Measurements from ENCODE around the gene MED9.

Gene MED9

GRCh38 chr17:17503566-17504130 lies 26.8 kb downstream of the MED9 start:
- DNase-seq (ENCODE audit: low read depth in 2 of 3, low spot score in 2 of 3): no peak

DNA sequence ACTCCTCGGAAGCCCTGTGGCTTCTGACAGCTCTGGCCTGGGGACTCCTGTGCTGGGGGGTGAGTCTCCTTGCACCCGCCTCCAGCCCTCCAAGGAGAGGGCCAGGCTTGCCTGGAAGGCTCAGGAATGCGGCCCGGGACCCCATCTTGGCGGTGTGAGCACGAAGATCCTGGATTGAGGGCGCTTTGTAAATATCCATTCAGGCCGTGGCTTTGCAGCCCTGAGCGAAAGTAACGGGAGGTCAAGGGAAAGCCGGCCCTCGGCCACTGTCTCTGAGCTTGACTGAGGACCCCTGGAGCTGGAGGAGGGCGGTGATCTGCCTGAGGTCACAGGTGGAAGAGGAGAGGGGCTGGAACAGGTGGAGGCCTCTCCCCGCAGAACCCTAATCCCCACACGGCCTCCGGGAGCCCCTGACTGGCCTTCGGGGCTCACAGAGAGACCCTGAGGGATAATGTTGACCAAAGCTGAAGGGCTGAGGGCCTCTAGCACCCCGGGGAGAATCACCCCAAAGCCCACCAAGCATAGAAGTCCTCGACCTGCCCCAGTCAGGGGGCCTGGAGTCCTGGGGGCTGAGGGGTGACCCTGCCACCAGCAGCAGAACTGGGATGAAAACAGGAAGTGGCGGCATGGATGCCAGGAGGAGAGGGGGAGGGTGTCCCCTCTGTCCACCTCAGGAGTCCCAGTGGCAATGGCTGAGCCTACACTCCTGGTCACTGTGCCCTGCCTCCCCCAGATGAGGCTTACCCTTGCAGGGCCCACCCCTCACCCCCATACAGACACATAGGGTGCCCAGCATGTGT lies 27.7 kb downstream of the MED9 start:
- no peak for DNase-seq (ENCODE audit: low read depth in 2 of 3, low spot score in 2 of 3)

GRCh38 chr17:17505151-17505550 lies 28.4 kb downstream of the MED9 start:
- no peak for DNase-seq (ENCODE audit: low read depth in 2 of 3, low spot score in 2 of 3)

GRCh38 chr17:17505610-17506171 lies 28.9 kb downstream of the MED9 start:
- no peak for DNase-seq (ENCODE audit: low read depth in 2 of 3, low spot score in 2 of 3)

DNA sequence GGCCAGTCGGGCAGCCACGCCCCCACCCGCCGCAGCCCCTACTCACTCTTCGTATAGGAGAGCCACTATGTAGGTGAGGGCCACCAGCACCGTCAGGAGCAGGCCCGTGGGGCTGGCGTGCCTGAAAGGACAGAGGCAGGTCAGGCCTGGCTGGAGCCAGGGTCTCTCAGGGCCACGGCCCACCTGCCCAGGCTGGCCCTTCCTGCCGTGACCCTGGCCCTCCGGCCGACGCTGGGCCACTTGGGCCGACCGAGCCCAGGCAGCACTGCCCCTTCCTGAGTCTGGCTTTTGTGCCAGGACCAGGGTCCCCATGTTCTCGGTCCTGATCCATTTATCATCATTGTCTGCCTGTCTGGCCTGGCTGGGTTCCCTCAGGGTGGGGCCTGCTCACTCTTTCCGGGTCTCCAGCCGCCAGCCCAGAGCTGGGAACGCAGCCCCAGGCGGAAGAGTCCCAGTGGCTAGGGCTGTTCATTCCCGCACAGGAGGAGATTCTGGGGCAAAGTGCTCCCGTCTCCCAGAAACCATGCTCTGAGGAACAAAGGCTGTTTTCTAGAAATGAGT lies 29.5 kb downstream of the MED9 start:
- DNase-seq (ENCODE audit: low read depth in 2 of 3, low spot score in 2 of 3): no peak

- DNase-seq (ENCODE audit: low read depth in 2 of 3, low spot score in 2 of 3): no peak
Observed at GRCh38 chr17:17506893-17507464, 30.2 kb downstream of the MED9 start.

DNA sequence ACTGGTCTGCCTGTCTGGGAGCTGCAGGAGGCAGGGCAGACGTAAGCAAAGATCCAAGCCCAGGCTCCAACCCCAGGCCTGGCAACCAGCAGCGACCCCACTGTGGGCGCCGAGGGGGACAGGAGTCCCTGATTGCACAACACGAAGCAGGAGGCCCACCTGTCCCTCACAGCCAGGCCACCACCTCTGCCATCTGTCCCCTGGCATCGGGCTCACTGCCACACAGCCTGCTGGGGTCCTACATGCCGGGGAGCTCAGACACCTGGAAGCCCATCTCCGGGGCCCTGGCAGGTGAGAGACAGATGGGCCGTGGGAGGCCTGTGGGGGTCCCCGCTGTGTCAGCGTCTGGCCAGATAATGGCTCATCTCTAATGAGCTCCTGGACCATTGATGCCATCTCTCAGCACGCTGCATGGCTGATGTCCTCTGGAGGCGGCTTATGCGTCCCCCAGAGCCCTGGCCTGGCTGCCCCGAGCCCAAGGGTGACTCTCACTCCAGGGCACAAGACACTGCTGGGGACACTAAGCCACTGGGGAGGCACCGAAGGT lies 30.7 kb downstream of the MED9 start:
- no peak for DNase-seq (ENCODE audit: low read depth in 2 of 3, low spot score in 2 of 3)

DNA sequence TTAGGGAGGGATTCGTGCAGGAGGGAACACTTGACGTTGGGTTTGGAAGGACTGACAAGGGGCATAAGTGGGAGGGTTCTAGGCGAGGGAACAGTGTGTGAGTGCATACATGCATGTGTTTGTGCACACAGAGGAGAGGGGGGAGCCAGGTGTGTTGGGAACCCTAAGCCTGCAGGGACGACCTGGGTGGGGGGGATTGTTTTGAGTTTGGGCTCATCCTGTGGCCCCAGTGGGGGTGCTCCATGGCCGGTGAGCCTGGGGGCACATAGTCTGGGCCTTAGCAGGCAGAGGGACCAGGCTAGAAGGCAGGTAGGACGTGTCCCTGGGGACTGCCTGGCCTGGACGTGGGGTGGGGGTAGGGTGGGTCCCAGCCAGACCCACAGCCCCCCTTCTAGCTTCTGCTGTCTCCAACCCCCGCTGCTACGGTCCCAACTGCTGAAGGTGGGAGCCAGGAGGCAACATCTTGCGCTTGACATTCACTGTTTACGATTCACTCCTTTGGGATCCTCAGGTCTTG lies 31.3 kb downstream of the MED9 start:
- no peak for DNase-seq (ENCODE audit: low read depth in 2 of 3, low spot score in 2 of 3)

DNA sequence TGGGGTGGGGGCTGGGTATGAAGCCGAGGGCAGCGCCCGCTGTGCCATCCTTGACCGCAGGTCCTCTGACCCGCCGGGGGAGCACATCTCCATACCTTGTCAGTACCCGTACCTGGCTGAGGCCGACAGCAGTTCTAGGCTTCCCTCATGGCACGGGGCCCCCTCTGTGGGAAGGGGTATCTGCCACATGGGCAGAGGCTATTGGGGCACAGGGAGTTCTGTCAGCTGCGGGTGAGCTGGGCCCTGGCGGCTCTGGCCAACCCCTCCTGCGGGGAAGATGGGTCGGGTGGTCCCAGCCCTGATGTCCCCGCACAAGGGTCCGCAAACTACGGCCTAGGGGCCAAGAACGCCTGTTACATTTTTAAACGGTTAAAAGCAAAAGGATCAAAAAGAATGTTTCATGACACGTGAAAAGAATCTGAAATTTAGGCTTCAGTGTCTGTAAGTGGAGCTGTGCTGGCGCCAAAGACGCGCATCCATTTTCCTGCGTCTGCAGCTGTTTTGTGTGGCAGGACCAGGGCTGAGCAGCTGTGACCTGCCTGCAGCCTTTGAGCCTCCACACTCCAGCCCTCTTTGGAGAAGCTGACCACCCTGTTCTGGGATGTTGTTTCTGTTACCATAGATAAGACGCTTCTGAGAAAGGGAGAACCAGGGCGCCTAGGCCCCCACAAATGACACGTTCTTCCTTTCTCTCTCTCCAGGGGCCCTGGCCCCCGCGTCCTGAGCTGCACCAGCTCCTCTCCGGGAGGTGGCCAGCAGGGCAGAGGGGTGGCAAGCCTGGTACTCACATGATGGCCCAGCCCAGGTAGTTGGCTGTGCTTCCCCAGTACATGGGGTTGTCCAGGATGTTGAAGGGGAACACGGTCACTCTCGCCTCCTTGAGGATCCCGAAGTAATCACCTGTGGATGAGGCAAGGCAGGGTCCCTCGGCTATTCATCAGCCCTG lies 32.1 kb downstream of the MED9 start:
- DNase-seq (ENCODE audit: low read depth in 2 of 3, low spot score in 2 of 3): no peak

DNA sequence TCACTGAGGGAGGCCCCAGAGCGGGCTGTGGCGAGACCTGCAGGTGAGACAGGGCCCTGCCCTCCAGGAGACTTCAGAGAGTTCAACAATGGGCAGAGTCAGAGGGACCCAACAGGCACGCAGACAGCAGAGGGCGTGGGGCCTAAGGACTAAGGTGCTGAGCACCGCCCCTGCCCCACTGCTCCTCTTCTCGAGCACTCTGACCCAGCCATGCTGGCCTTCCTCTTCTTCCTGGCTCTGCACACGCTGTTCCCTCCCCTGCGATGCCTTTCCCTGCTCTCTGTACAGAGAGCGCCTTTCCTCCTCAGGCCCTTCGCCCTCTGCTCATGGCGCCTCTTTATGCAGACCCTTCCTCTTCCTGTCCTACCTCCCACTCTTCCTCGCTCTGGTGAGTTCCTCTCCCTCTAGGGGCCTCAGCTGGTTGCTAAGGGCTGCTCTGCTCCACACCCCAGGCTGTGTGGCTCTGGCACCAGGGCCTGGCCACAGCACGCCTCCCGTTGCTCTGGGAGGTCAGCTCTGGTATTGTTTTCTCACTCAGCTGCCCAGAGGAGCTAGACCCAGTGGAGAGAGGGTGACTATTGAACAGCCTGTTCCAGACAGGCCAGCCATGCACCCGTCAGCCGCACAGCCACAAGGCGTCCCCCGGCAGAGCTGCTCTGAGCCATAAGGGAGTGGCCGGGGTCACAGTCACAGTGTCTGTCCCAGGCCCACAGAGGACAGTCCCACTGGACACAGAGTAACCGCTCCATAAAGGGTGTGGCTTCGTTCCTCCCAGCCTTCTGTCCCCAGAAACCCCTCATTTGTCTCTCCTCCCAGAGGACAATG lies 33.0 kb downstream of the MED9 start:
- DNase-seq (ENCODE audit: low read depth in 2 of 3, low spot score in 2 of 3): no peak

- DNase-seq (ENCODE audit: low read depth in 2 of 3, low spot score in 2 of 3): no peak
Observed at GRCh38 chr17:17510456-17511292, 33.9 kb downstream of the MED9 start.

DNA sequence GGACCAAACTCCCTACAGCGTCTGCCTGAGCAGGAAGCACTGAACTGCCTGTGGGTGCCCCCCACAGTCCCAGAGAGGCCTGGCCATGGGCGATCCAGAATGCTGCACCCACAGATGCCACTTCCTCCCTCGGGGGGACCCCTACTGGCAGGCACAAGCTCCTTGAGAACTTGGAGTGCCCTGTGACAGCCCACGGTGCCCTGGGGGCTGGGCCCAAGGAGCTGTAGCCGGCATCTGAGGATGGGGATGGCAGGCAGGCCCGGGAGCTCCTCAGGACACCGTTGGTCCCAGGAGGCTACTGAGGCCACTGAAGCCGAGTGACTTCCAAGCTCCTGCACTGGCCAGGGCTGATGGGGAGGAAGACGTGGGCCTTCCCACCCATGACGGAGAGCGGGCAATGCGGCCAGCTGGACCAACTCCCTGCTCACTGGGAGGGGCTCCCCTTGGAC lies 34.5 kb downstream of the MED9 start:
- DNase-seq (ENCODE audit: low read depth in 2 of 3, low spot score in 2 of 3): no peak

- DNase-seq (ENCODE audit: low read depth in 2 of 3, low spot score in 2 of 3): no peak
Observed at GRCh38 chr17:17511881-17512858, 35.4 kb downstream of the MED9 start.

DNA sequence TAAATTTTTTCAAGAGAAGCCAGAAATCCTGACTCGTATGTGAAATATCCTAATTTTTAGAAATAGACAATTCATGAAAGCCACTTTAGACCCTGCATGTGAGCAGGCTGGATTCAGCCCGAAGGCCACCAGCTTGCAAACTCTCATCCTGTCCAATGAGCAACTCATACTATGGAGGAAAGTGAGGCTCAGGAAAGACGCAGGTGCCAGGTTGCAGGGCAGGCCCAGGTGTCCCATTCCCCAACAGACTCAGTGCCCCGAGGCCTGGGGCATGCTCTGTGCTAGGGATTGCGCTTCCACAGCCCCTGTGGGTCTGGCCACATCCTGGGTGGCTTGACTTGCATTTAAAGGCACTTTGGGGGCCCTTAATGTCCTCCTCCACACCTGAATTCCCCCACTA lies 36.1 kb downstream of the MED9 start:
- no peak for DNase-seq (ENCODE audit: low read depth in 2 of 3, low spot score in 2 of 3)

- no peak for DNase-seq (ENCODE audit: low read depth in 2 of 3, low spot score in 2 of 3)
Observed at GRCh38 chr17:17513626-17514025, 36.8 kb downstream of the MED9 start.

GRCh38 chr17:17514361-17514992 lies 37.7 kb downstream of the MED9 start:
- no peak for DNase-seq (ENCODE audit: low read depth in 2 of 3, low spot score in 2 of 3)
